AG04449 (cell line): ENCODE measurements around the gene ZNF124.
"Not testable (repeated sequence)": the region's sequence is repeated elsewhere in the genome, so short reads cannot be mapped to it uniquely, and the experiment has no call there.

Experiments used
- CTCF ChIA-PET: fragments of 350-600 bp; formaldehyde crosslinking; extraction: SDS; loops from one replicate; lab custom pipeline; 2021; ENCODE audit warnings: antibody characterized with exemption; lab: Yijun Ruan, JAX
- POLR2A ChIA-PET: fragments of 400-600, 350-600 bp; formaldehyde crosslinking; extraction: SDS; loops from one replicate; lab custom pipeline; 2020; ENCODE audit warnings: antibody characterized with exemption, inconsistent platforms; lab: Yijun Ruan, JAX
- DNase-seq: peaks from one replicate; pipeline ENCODE4 v3.0.0-alpha.2; 2010; ENCODE audit warnings: low read depth, low spot score
- H3K4me3 ChIP-seq: 2 replicates; pipeline ENCODE4 v1.5.1; 2011; ENCODE audit warnings: low read depth, mild to moderate bottlenecking, control low read depth, low read length
- CTCF ChIP-seq: IDR thresholded peaks from one replicate; pipeline ENCODE4 v1.5.1; 2011; ENCODE audit warnings: mild to moderate bottlenecking, moderate library complexity, low read length, control low read depth, inconsistent platforms; ENCODE audit not compliant: insufficient read depth; ENCODE audit errors: missing control alignments

ZNF124 gene

GRCh38 chr1:247171875-247172563 is at the start of gene ZNF124:
TSS of gene ZNF124 (minus strand) at chr1:247172020. CDS start at chr1:247171877, 143 bp downstream.
- POLR2A ChIA-PET, DNase-seq, H3K4me3 ChIP-seq, CTCF ChIA-PET: not testable (repeated sequence)

DNA sequence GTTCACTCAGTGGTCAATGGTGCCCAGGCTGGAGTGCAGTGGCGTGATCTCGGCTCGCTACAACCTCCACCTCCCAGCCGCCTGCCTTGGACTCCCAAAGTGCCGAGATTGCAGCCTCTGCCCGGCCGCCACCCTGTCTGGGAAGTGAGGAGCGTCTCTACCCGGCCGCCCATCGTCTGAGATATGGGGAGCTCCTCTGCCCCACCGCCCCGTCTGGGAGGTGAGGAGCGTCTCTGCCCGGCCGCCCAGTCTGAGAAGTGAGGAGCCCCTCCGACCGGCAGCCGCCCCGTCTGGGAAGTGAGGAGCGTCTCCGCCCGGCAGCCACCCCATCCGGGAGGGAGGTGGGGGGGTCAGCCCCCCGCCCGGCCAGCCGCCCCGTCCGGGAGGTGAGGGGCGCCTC is 48.5 kb upstream of the ZNF124 start:
- POLR2A ChIA-PET, CTCF ChIA-PET, DNase-seq, H3K4me3 ChIP-seq: not testable (repeated sequence)

- no peak for DNase-seq
- POLR2A ChIA-PET = no interaction called here
These were observed 46.4 kb upstream of the ZNF124 start for GRCh38 chr1:247218121-247218651.

GRCh38 chr1:247216261-247216660 is 44.4 kb upstream of the ZNF124 start:
- DNase-seq = no peak
- CTCF ChIA-PET = no interaction called here
- no peak overlapping the region for H3K4me3 ChIP-seq
- TF ChIP-seq CTCF = no peak
- POLR2A ChIA-PET = no interaction called here

More at GRCh38 chr1:247218121-247218651, 46.4 kb upstream of the ZNF124 start:
- no peak for TF ChIP-seq CTCF
- CTCF ChIA-PET = no interaction called here
- H3K4me3 ChIP-seq = no peak overlapping the region

DNA sequence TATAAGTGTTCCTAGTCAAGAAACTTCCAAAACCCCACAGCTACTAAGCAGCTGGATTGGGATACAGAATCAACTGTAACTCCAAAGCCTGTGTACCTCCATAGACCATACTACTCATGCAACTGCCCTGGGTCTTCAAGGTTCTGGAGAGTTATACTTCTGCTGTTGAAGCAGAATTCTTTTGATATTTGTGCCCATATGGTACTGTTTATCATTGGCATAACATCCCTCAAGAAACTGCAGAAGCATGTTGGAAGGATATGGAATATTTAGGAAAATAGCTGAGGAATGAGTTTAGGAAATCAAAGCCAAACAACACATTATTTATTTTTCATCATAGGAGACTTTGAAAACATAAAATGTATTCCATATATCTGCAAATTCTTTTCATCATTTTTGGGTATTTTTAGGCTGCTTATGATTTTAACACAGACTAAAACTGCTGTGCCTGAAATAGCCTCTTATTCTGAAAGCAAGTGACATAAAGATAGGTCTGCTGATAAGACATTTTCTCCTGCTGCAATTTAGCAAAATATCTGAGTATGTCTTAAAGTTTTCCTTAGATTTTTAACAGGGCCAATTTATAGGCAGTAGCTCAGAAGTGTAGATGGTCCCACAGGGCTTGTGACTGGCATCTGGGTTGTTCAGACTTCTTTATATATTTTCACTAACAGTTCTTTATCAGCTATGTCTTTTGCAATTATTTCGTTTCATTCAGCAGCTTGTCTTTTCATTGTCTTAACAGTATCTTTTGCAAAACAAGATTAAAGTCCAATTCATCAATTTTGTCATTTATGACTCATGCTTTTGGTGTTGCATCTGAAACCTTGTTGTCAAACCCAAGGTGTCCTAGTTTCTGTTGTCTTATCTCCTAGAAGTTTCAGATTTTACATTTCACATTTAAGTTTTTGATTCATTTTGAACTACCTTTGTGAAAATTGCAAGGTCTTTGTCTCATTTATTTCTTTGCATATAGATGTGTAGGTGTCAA is 41.1 kb upstream of the ZNF124 start:
- no peak for TF ChIP-seq CTCF
- no peak overlapping the region for H3K4me3 ChIP-seq
- DNase-seq = no peak
- CTCF ChIA-PET = no interaction called here
- POLR2A ChIA-PET = no interaction called here

DNA sequence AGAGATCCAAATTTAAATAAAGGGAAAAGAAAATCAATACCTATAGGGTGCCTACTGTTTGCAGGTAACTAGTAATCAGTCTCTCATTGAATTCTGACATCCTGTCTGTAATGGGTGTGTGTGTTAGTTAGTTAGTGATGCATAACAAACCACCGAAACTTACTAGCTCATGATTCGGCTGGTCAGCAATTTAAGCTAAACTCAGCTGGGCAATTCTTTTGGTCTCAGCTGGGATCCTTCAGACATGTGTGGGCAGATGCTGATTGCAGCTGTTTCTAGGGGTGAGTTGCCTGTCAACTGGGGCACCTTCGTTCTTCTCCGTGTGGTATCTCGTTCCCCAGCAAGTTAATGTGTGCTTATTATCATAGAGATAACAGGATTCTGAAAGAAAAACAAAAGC is 40.2 kb upstream of the ZNF124 start:
- no peak for TF ChIP-seq CTCF
- no peak for DNase-seq
- H3K4me3 ChIP-seq = no peak overlapping the region
- ChIA-PET POLR2A (no interaction called here), CTCF (no interaction called here)

- CTCF ChIA-PET = interaction anchor here (1.3 kb wide), 1 partner anchor 12 kb away, joined by 3 read pairs; no protein-coding TSS in a partner anchor
- POLR2A ChIA-PET = no interaction called here
- no peak overlapping the region for H3K4me3 ChIP-seq
- no peak for TF ChIP-seq CTCF
- DNase-seq = no peak
These were observed 39.5 kb upstream of the ZNF124 start for GRCh38 chr1:247211339-247211738.
